ENCODE measurements around the gene TBX6. TPM values are rescaled to one million over a fixed set of nuclear protein-coding genes. Genes with fewer than 3 reads are reported as not detected.

The TBX6 gene
- total RNA-seq, 4 donors from 2014 or later, result 0.42 to 1.3 (median 0.67) TPM

- DNase-seq (ENCODE audit: extremely low spot score), result no peak
- no peak for TF ChIP-seq POLR2A (IDR thresholded peaks at IDR 0.05; ENCODE audit: low read depth)
- TF ChIP-seq CTCF (IDR thresholded peaks at IDR 0.05), result no peak
- TF ChIP-seq POLR2AphosphoS5 (IDR thresholded peaks at IDR 0.05), result no peak
- H3K4me1 ChIP-seq, result peaks cover 4 to 19% (median 11%) of the 10 kb centered on the region in 4 donors
- H3K9me3 ChIP-seq, result no peaks in the 10 kb centered on the region
- H3K27me3 ChIP-seq, result no peaks in the 10 kb centered on the region
- intact Hi-C loops (cut with DNase I), result no loop called here
- no peak overlapping the region for H3K4me3 ChIP-seq
- peaks cover 46 to 75% (median 73%) of the 10 kb centered on the region in 4 donors for H3K36me3 ChIP-seq
- no peak overlapping the region for H3K27ac ChIP-seq (replicated peaks in 1 of 4)
- 90% methylated on average over 8 of the region's 24 CpGs for WGBS
Measured at GRCh38 chr16:30083216-30084055, 8.3 kb downstream of the TBX6 start.

GRCh38 chr16:30082545-30083090, 9.1 kb downstream of the TBX6 start:
- no peak overlapping the region for H3K4me3 ChIP-seq
- DNase-seq (ENCODE audit: extremely low spot score), result no peak
- no peaks in the 10 kb centered on the region for H3K9me3 ChIP-seq
- no peak overlapping the region for H3K27ac ChIP-seq (replicated peaks in 1 of 4)
- no peaks in the 10 kb centered on the region for H3K27me3 ChIP-seq
- 85% methylated on average over 20 of the region's 20 CpGs for WGBS
- peaks cover 46 to 82% (median 81%) of the 10 kb centered on the region in 4 donors for H3K36me3 ChIP-seq
- intact Hi-C loops (cut with DNase I), result no loop called here
- H3K4me1 ChIP-seq, result peaks cover 12 to 27% (median 20%) of the 10 kb centered on the region in 4 donors
- TF ChIP-seq CTCF (IDR thresholded peaks at IDR 0.05), result no peak
- no peak for TF ChIP-seq POLR2AphosphoS5 (IDR thresholded peaks at IDR 0.05)
- no peak for TF ChIP-seq EP300 (IDR thresholded peaks at IDR 0.05)

GRCh38 chr16:30079480-30079879, 12.2 kb downstream of the TBX6 start:
- Histone ChIP-seq H3K4me1 (peaks cover 29 to 45% (median 39%) of the 10 kb centered on the region in 4 donors), H3K36me3 (peaks cover 41 to 74% (median 71%) of the 10 kb centered on the region in 4 donors), H3K4me3 (no peak overlapping the region), H3K27ac (replicated peaks in 1 of 4) (no peak overlapping the region), H3K9me3 (no peaks in the 10 kb centered on the region), H3K27me3 (no peaks in the 10 kb centered on the region)
- no peak for TF ChIP-seq EP300 (IDR thresholded peaks at IDR 0.05)
- TF ChIP-seq POLR2A (IDR thresholded peaks at IDR 0.05; ENCODE audit: low read depth), result no peak
- TF ChIP-seq POLR2AphosphoS5 (IDR thresholded peaks at IDR 0.05), result no peak
- TF ChIP-seq CTCF (IDR thresholded peaks at IDR 0.05), result no peak
- intact Hi-C loops (cut with DNase I), result no loop called here
- no peak for DNase-seq (ENCODE audit: extremely low spot score)
- WGBS, result 87% methylated on average over 7 of the region's 7 CpGs

- TF ChIP-seq CTCF (IDR thresholded peaks at IDR 0.05) (no peak), POLR2A (IDR thresholded peaks at IDR 0.05; ENCODE audit: low read depth) (no peak), POLR2AphosphoS5 (IDR thresholded peaks at IDR 0.05) (no peak), EP300 (IDR thresholded peaks at IDR 0.05) (no peak)
- H3K4me3 ChIP-seq, result no peak overlapping the region
- no peaks in the 10 kb centered on the region for H3K9me3 ChIP-seq
- no peaks in the 10 kb centered on the region for H3K27me3 ChIP-seq
- 85% methylated on average over 7 of the region's 7 CpGs for WGBS
- intact Hi-C loops (cut with DNase I), result no loop called here
- peaks cover 29 to 46% (median 39%) of the 10 kb centered on the region in 4 donors for H3K4me1 ChIP-seq
- DNase-seq (ENCODE audit: extremely low spot score), result no peak
- H3K36me3 ChIP-seq, result peaks cover 40 to 69% (median 64%) of the 10 kb centered on the region in 4 donors
- no peak overlapping the region for H3K27ac ChIP-seq (replicated peaks in 1 of 4)
Measured at GRCh38 chr16:30078744-30079143, 13.0 kb downstream of the TBX6 start.

Data from esophagus muscularis mucosa (tissue), 4 donors.